ENCODE data around the gene USP17L15. TPM values are rescaled to one million over a fixed set of nuclear protein-coding genes. Genes with fewer than 3 reads are reported as not detected.
"Not testable (repeated sequence)": the region's sequence is repeated elsewhere in the genome, so short reads cannot be mapped to it uniquely, and the experiment has no call there.

Gene USP17L15
- total RNA-seq, 1 experiment from 2014 or later = not detected

DNA sequence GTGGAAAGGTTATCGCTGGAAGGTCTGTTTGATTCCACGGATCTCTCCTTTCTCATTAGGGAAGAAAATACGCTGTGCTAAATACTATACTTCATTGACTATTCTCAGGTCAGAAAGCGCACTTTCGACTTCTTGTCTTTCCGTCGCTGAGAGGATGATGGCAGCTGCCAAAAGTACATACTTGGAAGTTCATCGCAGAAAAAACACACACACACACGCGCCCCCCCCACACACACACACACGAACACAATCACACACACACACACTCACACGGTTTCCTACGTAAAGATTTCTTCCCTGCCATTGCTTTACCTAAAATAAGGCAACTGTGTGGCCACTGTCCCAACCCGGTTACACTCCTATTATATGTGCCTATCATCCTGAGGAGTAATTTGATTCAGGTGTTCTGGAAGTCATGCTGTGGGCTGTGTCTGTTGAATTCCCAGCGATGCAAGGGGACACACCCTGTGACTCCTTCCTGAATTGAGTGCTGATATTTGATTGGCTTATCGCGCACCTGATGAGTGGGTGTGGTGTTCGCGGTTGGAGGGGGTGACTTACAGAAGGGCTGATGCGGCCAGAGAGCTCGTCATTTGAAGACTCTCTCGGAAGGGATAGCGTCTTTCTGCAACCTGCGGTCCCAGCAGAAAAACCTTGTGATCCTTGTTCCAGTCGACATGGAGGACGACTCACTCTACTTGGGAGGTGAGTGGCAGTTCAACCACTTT, 13.9 kb downstream of the USP17L15 start, which contains the start of gene USP17L18:
USP17L18 (plus strand) TSS at position 678 of the 728 bp plus-strand sequence; CDS start at position 678, 0 bp downstream.
- BruUV-seq (replicated peaks); H3K9me3 Mint-ChIP-seq (ENCODE audit: unreplicated experiment); H3K4me1 Mint-ChIP-seq (ENCODE audit: insufficient read depth, unreplicated experiment); H3K27me3 Mint-ChIP-seq (ENCODE audit: insufficient read depth, unreplicated experiment); POLR2A ChIA-PET; CTCF ChIA-PET; intact Hi-C loops (cut with micrococcal nuclease); DNase-seq (ENCODE audit: unreplicated experiment); H3K4me3 Mint-ChIP-seq (ENCODE audit: unreplicated experiment); H3K36me3 Mint-ChIP-seq (ENCODE audit: insufficient read depth, unreplicated experiment); H3K27ac Mint-ChIP-seq (ENCODE audit: low read depth, unreplicated experiment): not testable (repeated sequence)

DNA sequence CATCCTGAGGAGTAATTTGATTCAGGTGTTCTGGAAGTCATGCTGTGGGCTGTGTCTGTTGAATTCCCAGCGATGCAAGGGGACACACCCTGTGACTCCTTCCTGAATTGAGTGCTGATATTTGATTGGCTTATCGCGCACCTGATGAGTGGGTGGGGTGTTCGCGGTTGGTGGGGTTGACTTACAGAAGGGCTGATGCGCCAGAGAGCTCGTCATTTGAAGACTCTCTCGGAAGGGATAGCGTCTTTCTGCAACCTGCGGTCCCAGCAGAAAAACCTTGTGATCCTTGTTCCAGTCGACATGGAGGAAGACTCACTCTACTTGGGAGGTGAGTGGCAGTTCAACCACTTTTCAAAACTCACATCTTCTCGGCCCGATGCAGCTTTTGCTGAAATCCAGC, 18.9 kb downstream of the USP17L15 start, which contains the start of gene USP17L19:
USP17L19 (plus strand) TSS at position 301 of the 400 bp plus-strand sequence; CDS start at position 301, 0 bp downstream.
- not testable (repeated sequence) for BruUV-seq (replicated peaks)

DNA sequence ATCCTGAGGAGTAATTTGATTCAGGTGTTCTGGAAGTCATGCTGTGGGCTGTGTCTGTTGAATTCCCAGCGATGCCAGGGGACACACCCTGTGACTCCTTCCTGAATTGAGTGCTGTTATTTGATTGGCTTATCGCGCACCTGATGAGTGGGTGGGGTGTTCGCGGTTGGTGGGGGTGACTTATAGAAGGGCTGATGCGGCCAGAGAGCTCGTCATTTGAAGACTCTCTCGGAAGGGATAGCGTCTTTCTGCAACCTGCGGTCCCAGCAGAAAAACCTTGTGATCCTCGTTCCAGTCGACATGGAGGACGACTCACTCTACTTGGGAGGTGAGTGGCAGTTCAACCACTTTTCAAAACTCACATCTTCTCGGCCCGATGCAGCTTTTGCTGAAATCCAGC, 23.6 kb downstream of the USP17L15 start, which contains the start of gene USP17L20:
USP17L20 (plus strand) TSS at position 301 of the 400 bp plus-strand sequence; CDS start at position 301, 0 bp downstream.
- H3K4me1 Mint-ChIP-seq (ENCODE audit: insufficient read depth, unreplicated experiment); intact Hi-C loops (cut with micrococcal nuclease); POLR2A ChIA-PET; H3K27me3 Mint-ChIP-seq (ENCODE audit: insufficient read depth, unreplicated experiment); BruUV-seq (replicated peaks); H3K4me3 Mint-ChIP-seq (ENCODE audit: unreplicated experiment); DNase-seq (ENCODE audit: unreplicated experiment); H3K9me3 Mint-ChIP-seq (ENCODE audit: unreplicated experiment); H3K27ac Mint-ChIP-seq (ENCODE audit: low read depth, unreplicated experiment); CTCF ChIA-PET; H3K36me3 Mint-ChIP-seq (ENCODE audit: insufficient read depth, unreplicated experiment): not testable (repeated sequence)

More for the DNA sequence above, 18.9 kb downstream of the USP17L15 start, which contains the start of gene USP17L19:
- DNase-seq (ENCODE audit: unreplicated experiment); H3K36me3 Mint-ChIP-seq (ENCODE audit: insufficient read depth, unreplicated experiment); POLR2A ChIA-PET; H3K9me3 Mint-ChIP-seq (ENCODE audit: unreplicated experiment); CTCF ChIA-PET; H3K27ac Mint-ChIP-seq (ENCODE audit: low read depth, unreplicated experiment); H3K4me1 Mint-ChIP-seq (ENCODE audit: insufficient read depth, unreplicated experiment); intact Hi-C loops (cut with micrococcal nuclease); H3K4me3 Mint-ChIP-seq (ENCODE audit: unreplicated experiment); H3K27me3 Mint-ChIP-seq (ENCODE audit: insufficient read depth, unreplicated experiment): not testable (repeated sequence)

DNA sequence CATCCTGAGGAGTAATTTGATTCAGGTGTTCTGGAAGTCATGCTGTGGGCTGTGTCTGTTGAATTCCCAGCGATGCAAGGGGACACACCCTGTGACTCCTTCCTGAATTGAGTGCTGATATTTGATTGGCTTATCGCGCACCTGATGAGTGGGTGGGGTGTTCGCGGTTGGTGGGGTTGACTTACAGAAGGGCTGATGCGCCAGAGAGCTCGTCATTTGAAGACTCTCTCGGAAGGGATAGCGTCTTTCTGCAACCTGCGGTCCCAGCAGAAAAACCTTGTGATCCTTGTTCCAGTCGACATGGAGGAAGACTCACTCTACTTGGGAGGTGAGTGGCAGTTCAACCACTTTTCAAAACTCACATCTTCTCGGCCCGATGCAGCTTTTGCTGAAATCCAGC, 28.4 kb downstream of the USP17L15 start, which contains the start of gene USP17L21:
USP17L21 (plus strand) TSS at position 301 of the 400 bp plus-strand sequence; CDS start at position 301, 0 bp downstream.
- POLR2A ChIA-PET; DNase-seq (ENCODE audit: unreplicated experiment); CTCF ChIA-PET; BruUV-seq (replicated peaks); H3K27ac Mint-ChIP-seq (ENCODE audit: low read depth, unreplicated experiment); H3K4me3 Mint-ChIP-seq (ENCODE audit: unreplicated experiment); H3K9me3 Mint-ChIP-seq (ENCODE audit: unreplicated experiment); H3K36me3 Mint-ChIP-seq (ENCODE audit: insufficient read depth, unreplicated experiment); H3K27me3 Mint-ChIP-seq (ENCODE audit: insufficient read depth, unreplicated experiment); H3K4me1 Mint-ChIP-seq (ENCODE audit: insufficient read depth, unreplicated experiment); intact Hi-C loops (cut with micrococcal nuclease): not testable (repeated sequence)

DNA sequence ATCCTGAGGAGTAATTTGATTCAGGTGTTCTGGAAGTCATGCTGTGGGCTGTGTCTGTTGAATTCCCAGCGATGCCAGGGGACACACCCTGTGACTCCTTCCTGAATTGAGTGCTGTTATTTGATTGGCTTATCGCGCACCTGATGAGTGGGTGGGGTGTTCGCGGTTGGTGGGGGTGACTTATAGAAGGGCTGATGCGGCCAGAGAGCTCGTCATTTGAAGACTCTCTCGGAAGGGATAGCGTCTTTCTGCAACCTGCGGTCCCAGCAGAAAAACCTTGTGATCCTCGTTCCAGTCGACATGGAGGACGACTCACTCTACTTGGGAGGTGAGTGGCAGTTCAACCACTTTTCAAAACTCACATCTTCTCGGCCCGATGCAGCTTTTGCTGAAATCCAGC, 33.1 kb downstream of the USP17L15 start, which contains the start of gene USP17L22:
USP17L22 (plus strand) TSS at position 301 of the 400 bp plus-strand sequence; CDS start at position 301, 0 bp downstream.
- H3K4me3 Mint-ChIP-seq (ENCODE audit: unreplicated experiment); H3K4me1 Mint-ChIP-seq (ENCODE audit: insufficient read depth, unreplicated experiment); POLR2A ChIA-PET; H3K36me3 Mint-ChIP-seq (ENCODE audit: insufficient read depth, unreplicated experiment); intact Hi-C loops (cut with micrococcal nuclease); BruUV-seq (replicated peaks); H3K27ac Mint-ChIP-seq (ENCODE audit: low read depth, unreplicated experiment); CTCF ChIA-PET; H3K27me3 Mint-ChIP-seq (ENCODE audit: insufficient read depth, unreplicated experiment); DNase-seq (ENCODE audit: unreplicated experiment); H3K9me3 Mint-ChIP-seq (ENCODE audit: unreplicated experiment): not testable (repeated sequence)

DNA sequence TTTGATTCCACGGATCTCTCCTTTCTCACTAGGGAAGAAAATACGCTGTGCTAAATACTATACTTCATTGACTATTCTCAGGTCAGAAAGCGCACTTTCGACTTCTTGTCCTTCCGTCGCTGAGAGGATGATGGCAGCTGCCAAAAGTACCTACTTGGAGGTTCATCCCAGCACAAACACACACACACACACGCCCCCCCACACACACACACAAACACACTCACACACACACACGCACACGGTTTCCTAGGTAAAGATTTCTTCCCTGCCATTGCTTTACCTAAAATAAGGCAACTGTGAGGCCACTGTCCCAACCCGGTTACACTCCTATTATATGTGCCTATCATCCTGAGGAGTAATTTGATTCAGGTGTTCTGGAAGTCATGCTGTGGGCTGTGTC, 37.5 kb downstream of the USP17L15 start:
- CTCF ChIA-PET; intact Hi-C loops (cut with micrococcal nuclease); H3K4me3 Mint-ChIP-seq (ENCODE audit: unreplicated experiment); H3K27me3 Mint-ChIP-seq (ENCODE audit: insufficient read depth, unreplicated experiment); DNase-seq (ENCODE audit: unreplicated experiment); H3K27ac Mint-ChIP-seq (ENCODE audit: low read depth, unreplicated experiment); BruUV-seq (replicated peaks); H3K4me1 Mint-ChIP-seq (ENCODE audit: insufficient read depth, unreplicated experiment); H3K9me3 Mint-ChIP-seq (ENCODE audit: unreplicated experiment); H3K36me3 Mint-ChIP-seq (ENCODE audit: insufficient read depth, unreplicated experiment); POLR2A ChIA-PET: not testable (repeated sequence)

Other genes starting within 250 kb of the USP17L15 start
- not detected in 2 replicates for gene FAM90A26, start 64.0 kb upstream of the USP17L15 start, total RNA-seq (2022)
- gene USP17L10, start 23.7 kb upstream of the USP17L15 start, total RNA-seq (2022) = not detected in 2 replicates
- gene USP17L11, start 19.0 kb upstream of the USP17L15 start, total RNA-seq (2022) = not detected in 2 replicates
- not detected in 2 replicates for gene USP17L12, start 14.2 kb upstream of the USP17L15 start, total RNA-seq (2022)
- not detected in 2 replicates for gene USP17L13, start 9.5 kb upstream of the USP17L15 start, total RNA-seq (2022)
- not detected in 2 replicates for gene USP17L17, start 9.5 kb downstream of the USP17L15 start, total RNA-seq (2022)
- gene USP17L18, start 14.2 kb downstream of the USP17L15 start, total RNA-seq (2022) = not detected in 2 replicates
- not detected in 2 replicates for gene USP17L19, start 19.0 kb downstream of the USP17L15 start, total RNA-seq (2022)
- gene USP17L20, start 23.7 kb downstream of the USP17L15 start, total RNA-seq (2022) = not detected in 2 replicates
- not detected in 2 replicates for gene USP17L21, start 28.5 kb downstream of the USP17L15 start, total RNA-seq (2022)
- not detected in 2 replicates for gene USP17L22, start 33.2 kb downstream of the USP17L15 start, total RNA-seq (2022)
- gene USP17L24, start 90.8 kb downstream of the USP17L15 start, total RNA-seq (2022) = not detected in 2 replicates
- gene USP17L25, start 95.5 kb downstream of the USP17L15 start, total RNA-seq (2022) = not detected in 2 replicates
- gene USP17L26, start 100.3 kb downstream of the USP17L15 start, total RNA-seq (2022) = not detected in 2 replicates
- not detected in 2 replicates for gene USP17L5, start 105.0 kb downstream of the USP17L15 start, total RNA-seq (2022)
- gene USP17L27, start 109.8 kb downstream of the USP17L15 start, total RNA-seq (2022) = not detected in 2 replicates
- gene USP17L28, start 114.5 kb downstream of the USP17L15 start, total RNA-seq (2022) = not detected in 2 replicates
- not detected in 2 replicates for gene USP17L29, start 119.3 kb downstream of the USP17L15 start, total RNA-seq (2022)
- gene USP17L30, start 128.7 kb downstream of the USP17L15 start, total RNA-seq (2022) = not detected in 2 replicates
- not detected in 2 replicates for gene DEFB131A, start 210.0 kb downstream of the USP17L15 start, total RNA-seq (2022)